CD8-positive, alpha-beta memory T cell (primary cell): Measurements from ENCODE around the gene BRMS1L. TPM values are rescaled to one million over a fixed set of nuclear protein-coding genes. Genes with fewer than 3 reads are reported as not detected.
"Not testable (repeated sequence)": the region's sequence is repeated elsewhere in the genome, so short reads cannot be mapped to it uniquely, and the experiment has no call there.

Experiments used
- CTCF ChIA-PET: fragments of 350-600 bp; sonication (Branson Sonifier 250); formaldehyde crosslinking; loops from one replicate; lab custom pipeline; 2021; ENCODE audit warnings: antibody characterized with exemption; lab: Charles Lee
- POLR2A ChIA-PET: fragments of 350-600 bp; sonication (Branson Sonifier 250); formaldehyde crosslinking; loops from one replicate; lab custom pipeline; 2021; ENCODE audit warnings: antibody characterized with exemption; lab: Charles Lee
- DNase-seq, 5 donors: peaks; one replicate each; pipeline versions ENCODE4 v3.0.0 to v3.0.0-alpha.2; 2020 to 2022; ENCODE audit warnings: mixed read lengths in 1 of 5
- H3K27ac ChIP-seq: one replicate; pipeline ENCODE4 v1.7.0; 2013; ENCODE audit warnings: low read depth, mild to moderate bottlenecking, low read length, moderate library complexity
- H3K27me3 ChIP-seq: 2 replicates; pipeline ENCODE4 v1.7.0; 2013; ENCODE audit warnings: low read length, mild to moderate bottlenecking; ENCODE audit not compliant: insufficient read depth, poor library complexity, severe bottlenecking
- H3K36me3 ChIP-seq: 2 replicates; pipeline ENCODE4 v1.7.0; 2013; ENCODE audit warnings: mild to moderate bottlenecking, low read length, moderate library complexity; ENCODE audit not compliant: insufficient read depth
- H3K4me1 ChIP-seq: 2 replicates; pipeline ENCODE4 v1.7.0; 2013; ENCODE audit warnings: mild to moderate bottlenecking, low read length, moderate library complexity; ENCODE audit not compliant: insufficient read depth
- H3K4me3 ChIP-seq: 2 replicates; pipeline ENCODE4 v1.7.0; 2013; ENCODE audit warnings: mild to moderate bottlenecking, low read length
- H3K9me3 ChIP-seq: 2 replicates; pipeline ENCODE4 v1.7.0; 2013; ENCODE audit warnings: mild to moderate bottlenecking, low read length
- H3K27ac Mint-ChIP-seq, 8 donors: one replicate each; pipeline ENCODE4 v1.8.0; 2020 to 2021; ENCODE audit warnings: mixed read lengths in 8 of 8, mild to moderate bottlenecking in 6 of 8, inconsistent platforms in 3 of 8, moderate library complexity in 3 of 8
- H3K27me3 Mint-ChIP-seq, 2 donors: one replicate each; pipeline ENCODE4 v1.8.0; 2020 to 2021; ENCODE audit warnings: mixed read lengths in 2 of 2, mild to moderate bottlenecking in 1 of 2, moderate library complexity in 1 of 2
- H3K36me3 Mint-ChIP-seq, 3 donors: one replicate each; pipeline ENCODE4 v1.8.0; 2020 to 2021; ENCODE audit warnings: mixed read lengths in 3 of 3, inconsistent platforms in 1 of 3, mild to moderate bottlenecking in 1 of 3
- H3K4me1 Mint-ChIP-seq, 3 donors: one replicate each; pipeline ENCODE4 v1.8.0; 2020 to 2021; ENCODE audit warnings: mixed read lengths in 3 of 3, inconsistent platforms in 1 of 3, mild to moderate bottlenecking in 1 of 3
- H3K4me3 Mint-ChIP-seq, 7 donors: one replicate each; pipeline ENCODE4 v1.8.0; 2020 to 2021; ENCODE audit warnings: mixed read lengths in 7 of 7, mild to moderate bottlenecking in 6 of 7, moderate library complexity in 4 of 7, inconsistent platforms in 2 of 7
- H3K9me3 Mint-ChIP-seq, 5 donors: one replicate each; pipeline ENCODE4 v1.8.0; 2020 to 2022; ENCODE audit warnings: mixed read lengths in 5 of 5, mild to moderate bottlenecking in 3 of 5, moderate library complexity in 2 of 5, inconsistent platforms in 1 of 5
- polyA plus RNA-seq: library from polyadenylated mRNA; unstranded; fragments of 300-500 nt; fragmentation: Illumina TruSeq; gene quantifications from one replicate; pipeline ENCODE4 v1.2.3, GENCODE V29; 2021
- total RNA-seq, 2 experiments: library from RNA; stranded (reverse); gene quantifications; one replicate each; pipeline ENCODE4 v1.2.3, GENCODE V29; 2021

Gene BRMS1L
- total and polyA plus RNA-seq, 3 experiments from 2014 or later: 4.0 to 10.0 (median 7.9) TPM

DNA sequence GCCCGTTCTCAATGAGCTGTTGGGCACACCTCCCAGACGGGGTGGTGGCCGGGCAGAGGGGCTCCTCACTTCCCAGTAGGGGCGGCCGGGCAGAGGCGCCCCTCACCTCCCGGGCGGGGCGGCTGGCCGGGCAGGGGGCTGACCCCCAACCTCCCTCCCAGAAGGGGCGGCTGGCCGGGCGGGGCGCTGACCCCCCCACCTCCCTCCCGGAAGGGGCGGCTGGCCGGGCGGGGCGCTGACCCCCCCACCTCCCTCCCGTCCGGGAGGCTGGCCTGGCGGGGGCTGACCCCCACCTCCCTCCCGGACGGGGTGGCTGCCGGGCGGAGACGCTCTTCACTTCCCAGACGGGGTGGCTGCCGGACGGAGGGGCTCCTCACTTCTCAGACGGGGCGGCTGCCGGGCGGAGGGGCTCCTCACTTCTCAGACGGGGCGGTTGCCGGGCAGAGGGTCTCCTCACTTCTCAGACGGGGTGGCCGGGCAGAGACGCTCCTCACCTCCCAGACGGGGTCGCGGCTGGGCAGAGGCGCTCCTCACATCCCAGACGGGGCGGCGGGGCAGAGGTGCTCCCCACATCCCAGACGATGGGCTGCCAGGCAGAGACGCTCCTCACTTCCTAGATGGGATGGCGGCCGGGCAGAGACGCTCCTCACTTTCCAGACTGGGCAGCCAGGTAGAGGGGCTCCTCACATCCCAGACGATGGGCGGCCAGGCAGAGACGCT, 1.5 kb upstream of the BRMS1L start:
- H3K27ac ChIP-seq, H3K9me3 ChIP-seq, DNase-seq, H3K27me3 Mint-ChIP-seq, H3K36me3 ChIP-seq, POLR2A ChIA-PET, H3K9me3 Mint-ChIP-seq, H3K27ac Mint-ChIP-seq, H3K27me3 ChIP-seq, CTCF ChIA-PET, H3K4me3 ChIP-seq: not testable (repeated sequence)
- Mint-ChIP-seq H3K36me3 (peaks cover 0 to 12% (median 1%) of the 10 kb centered on the region in 3 donors), H3K4me1 (peaks cover 18 to 24% (median 24%) of the 10 kb centered on the region in 3 donors), H3K4me3 (peak overlapping the region in 4 of 7 donors; percentile 76 to 98 (median 82))
- H3K4me1 ChIP-seq: peaks cover 18% of the 10 kb centered on the region

DNA sequence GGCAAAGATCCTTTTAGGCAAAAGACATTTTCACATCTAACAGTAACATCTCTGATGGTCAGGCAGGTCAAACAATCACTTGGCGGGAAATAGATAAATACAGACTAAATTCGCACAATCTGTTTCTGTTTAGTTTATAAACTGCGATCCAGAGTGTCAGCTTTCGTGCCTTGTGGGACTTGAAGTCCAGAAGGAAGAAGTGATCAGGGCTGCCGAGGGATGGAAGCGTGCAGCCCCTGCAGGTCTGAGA, 245 bp upstream of the BRMS1L start:
- H3K4me3 ChIP-seq: peak overlapping the region; percentile 79
- no peaks in the 10 kb centered on the region for H3K9me3 ChIP-seq
- H3K36me3 ChIP-seq: no peaks in the 10 kb centered on the region
- DNase-seq: no peak
- H3K27ac Mint-ChIP-seq: peak overlapping the region; percentile 64 to 95 (median 90)
- peaks cover 18 to 26% (median 24%) of the 10 kb centered on the region in 3 donors for H3K4me1 Mint-ChIP-seq
- CTCF ChIA-PET: interaction anchor here (0.8 to 3.9 kb wide), 4 partner anchors 9 to 1153 kb away, joined by 3 to 31 read pairs (median 4); no protein-coding TSS in a partner anchor
- H3K36me3 Mint-ChIP-seq: peaks cover 0 to 12% (median 1%) of the 10 kb centered on the region in 3 donors
- POLR2A ChIA-PET: interaction anchor here (1.0 to 1.6 kb wide), 5 partner anchors 9 to 843 kb away, joined by 3 to 6 read pairs (median 3); partner anchors contain the start of genes RALGAPA1 and SRP54
- peak overlapping the region; percentile 72 for H3K27ac ChIP-seq
- no peaks in the 10 kb centered on the region for H3K27me3 ChIP-seq
- H3K27me3 Mint-ChIP-seq: no peaks in the 10 kb centered on the region
- peaks cover 18% of the 10 kb centered on the region for H3K4me1 ChIP-seq
- peak overlapping the region; percentile 88 to 98 (median 92) for H3K4me3 Mint-ChIP-seq
- no peaks in the 10 kb centered on the region for H3K9me3 Mint-ChIP-seq

DNA sequence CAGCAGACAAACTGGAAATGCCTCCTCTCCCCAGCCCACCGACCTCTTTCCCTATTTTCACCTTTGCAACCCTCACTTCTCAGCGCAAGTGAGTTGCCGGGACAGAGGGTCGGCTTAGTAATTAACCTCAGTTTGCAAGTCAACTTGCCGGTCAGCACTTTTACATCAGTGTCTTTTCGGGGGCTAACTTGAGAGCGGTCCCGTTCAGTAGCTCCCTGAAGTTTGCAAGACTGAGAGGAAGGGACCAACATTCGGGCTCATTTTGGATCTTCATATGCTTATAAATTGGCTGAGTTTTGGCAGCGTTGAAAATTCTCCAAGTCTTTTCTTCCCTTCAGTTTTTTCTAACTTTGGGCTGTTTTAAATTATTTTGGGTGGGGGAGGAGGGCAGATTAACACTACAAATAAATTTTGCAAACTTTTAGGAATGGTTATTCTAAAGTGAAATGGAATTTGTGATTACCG, 846 bp downstream of the BRMS1L start:
- POLR2A ChIA-PET: interaction anchor here (1.2 to 1.5 kb wide), 2 partner anchors 18 to 20 kb away, joined by 3 to 6 read pairs; partner anchors contain the start of gene RALGAPA1
- Mint-ChIP-seq H3K27me3 (no peaks in the 10 kb centered on the region), H3K27ac (peak overlapping the region; percentile 64 to 89 (median 88)), H3K4me1 (peaks cover 15 to 26% (median 24%) of the 10 kb centered on the region in 3 donors), H3K36me3 (peaks cover 0 to 20% (median 1%) of the 10 kb centered on the region in 3 donors), H3K9me3 (no peaks in the 10 kb centered on the region), H3K4me3 (peak overlapping the region; percentile 88 to 98 (median 92))
- Histone ChIP-seq H3K36me3 (no peaks in the 10 kb centered on the region), H3K9me3 (no peaks in the 10 kb centered on the region), H3K27ac (no peak overlapping the region), H3K27me3 (no peaks in the 10 kb centered on the region), H3K4me1 (peaks cover 18% of the 10 kb centered on the region), H3K4me3 (peak overlapping the region; percentile 79)
- DNase-seq: no peak
- CTCF ChIA-PET: interaction anchor here (1.6 to 3.9 kb wide), 2 partner anchors 10 to 18 kb away, joined by 5 to 31 read pairs; partner anchors contain the start of gene RALGAPA1

DNA sequence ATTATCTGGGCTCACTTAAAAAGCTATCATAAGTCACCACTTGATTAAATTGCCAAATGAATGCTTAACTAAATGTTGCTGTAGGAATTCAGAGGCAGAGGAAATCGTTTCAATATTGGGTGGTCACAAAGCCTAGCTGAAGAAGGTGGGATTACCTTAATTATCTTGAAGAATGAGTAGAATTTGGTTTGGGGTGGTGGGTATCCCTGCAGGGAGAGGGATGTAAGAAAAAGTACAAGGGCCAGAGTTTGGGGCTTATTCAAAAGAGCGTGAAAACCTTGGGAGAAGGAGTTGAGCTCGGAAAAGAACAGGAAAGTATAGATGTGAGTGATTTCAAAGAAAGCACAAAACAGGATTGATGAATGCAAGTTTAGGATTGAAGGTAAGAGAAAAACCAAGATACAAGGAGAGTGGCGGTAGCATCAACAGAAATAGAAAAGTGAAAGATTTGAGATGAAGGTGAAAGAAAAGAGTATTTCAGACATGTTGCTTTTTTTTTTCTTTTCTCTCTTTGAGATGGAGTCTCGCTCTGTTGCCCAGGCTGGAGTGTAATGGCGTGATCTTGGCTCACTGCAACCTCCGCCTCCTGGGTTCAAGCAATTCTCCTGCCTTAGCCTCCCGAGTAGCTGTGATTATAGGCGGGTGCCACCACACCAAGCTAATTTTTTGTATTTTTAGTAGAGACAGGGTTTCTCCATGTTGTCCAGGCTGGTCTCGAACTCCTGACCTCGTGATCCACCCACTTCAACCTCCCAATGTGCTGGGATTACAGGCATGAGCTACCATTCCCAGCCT, 1.7 kb downstream of the BRMS1L start:
- no peaks in the 10 kb centered on the region for H3K36me3 ChIP-seq
- no peak overlapping the region for H3K4me3 ChIP-seq
- H3K4me1 ChIP-seq: peaks cover 18% of the 10 kb centered on the region
- peaks cover 15 to 26% (median 24%) of the 10 kb centered on the region in 3 donors for H3K4me1 Mint-ChIP-seq
- H3K9me3 ChIP-seq: no peaks in the 10 kb centered on the region
- H3K27ac ChIP-seq: no peak overlapping the region
- CTCF ChIA-PET: interaction anchor here (1.6 to 3.9 kb wide), 2 partner anchors 11 to 19 kb away, joined by 5 to 31 read pairs; partner anchors contain the start of gene RALGAPA1
- peak overlapping the region in 4 of 8 donors; percentile 64 to 88 (median 86) for H3K27ac Mint-ChIP-seq
- no peaks in the 10 kb centered on the region for H3K27me3 ChIP-seq
- peak overlapping the region; percentile 88 to 98 (median 92) for H3K4me3 Mint-ChIP-seq
- H3K9me3 Mint-ChIP-seq: no peaks in the 10 kb centered on the region
- DNase-seq: no peak
- H3K27me3 Mint-ChIP-seq: no peaks in the 10 kb centered on the region
- POLR2A ChIA-PET: interaction anchor here (0.6 kb wide), 1 partner anchor 19 kb away, joined by 3 read pairs; the partner anchor contains the start of gene RALGAPA1
- peaks cover 0 to 22% (median 1%) of the 10 kb centered on the region in 3 donors for H3K36me3 Mint-ChIP-seq

DNA sequence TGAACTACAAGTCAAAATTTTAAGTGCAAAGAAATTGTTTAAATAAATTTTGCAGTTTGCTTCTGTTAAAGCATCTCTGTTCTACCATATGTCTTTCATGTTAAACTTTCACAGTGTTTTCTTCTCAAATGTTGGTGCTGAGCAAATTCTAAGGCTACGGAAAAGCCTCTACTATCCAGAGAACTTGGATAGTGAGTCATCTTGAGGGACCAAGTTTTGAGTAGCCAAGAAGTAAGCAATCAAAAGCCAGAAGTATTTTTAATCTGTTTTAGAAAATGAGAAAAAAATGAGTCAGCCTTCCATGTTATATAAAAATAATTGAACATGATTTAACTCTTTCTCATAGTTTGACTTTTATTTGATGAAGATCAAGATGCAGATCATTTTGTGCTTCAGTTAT, 3.3 kb downstream of the BRMS1L start:
- POLR2A ChIA-PET: no interaction called here
- DNase-seq: no peak
- CTCF ChIA-PET: no interaction called here
- Mint-ChIP-seq H3K27me3 (no peaks in the 10 kb centered on the region), H3K27ac (peak overlapping the region in 1 of 8 donors; percentile 50), H3K9me3 (no peaks in the 10 kb centered on the region), H3K36me3 (peaks cover 0 to 34% (median 1%) of the 10 kb centered on the region in 3 donors), H3K4me1 (peaks cover 15 to 26% (median 24%) of the 10 kb centered on the region in 3 donors), H3K4me3 (peak overlapping the region in 1 of 7 donors; percentile 73)
- Histone ChIP-seq H3K27me3 (no peaks in the 10 kb centered on the region), H3K9me3 (no peaks in the 10 kb centered on the region), H3K4me3 (no peak overlapping the region), H3K4me1 (peaks cover 18% of the 10 kb centered on the region), H3K36me3 (no peaks in the 10 kb centered on the region), H3K27ac (no peak overlapping the region)

DNA sequence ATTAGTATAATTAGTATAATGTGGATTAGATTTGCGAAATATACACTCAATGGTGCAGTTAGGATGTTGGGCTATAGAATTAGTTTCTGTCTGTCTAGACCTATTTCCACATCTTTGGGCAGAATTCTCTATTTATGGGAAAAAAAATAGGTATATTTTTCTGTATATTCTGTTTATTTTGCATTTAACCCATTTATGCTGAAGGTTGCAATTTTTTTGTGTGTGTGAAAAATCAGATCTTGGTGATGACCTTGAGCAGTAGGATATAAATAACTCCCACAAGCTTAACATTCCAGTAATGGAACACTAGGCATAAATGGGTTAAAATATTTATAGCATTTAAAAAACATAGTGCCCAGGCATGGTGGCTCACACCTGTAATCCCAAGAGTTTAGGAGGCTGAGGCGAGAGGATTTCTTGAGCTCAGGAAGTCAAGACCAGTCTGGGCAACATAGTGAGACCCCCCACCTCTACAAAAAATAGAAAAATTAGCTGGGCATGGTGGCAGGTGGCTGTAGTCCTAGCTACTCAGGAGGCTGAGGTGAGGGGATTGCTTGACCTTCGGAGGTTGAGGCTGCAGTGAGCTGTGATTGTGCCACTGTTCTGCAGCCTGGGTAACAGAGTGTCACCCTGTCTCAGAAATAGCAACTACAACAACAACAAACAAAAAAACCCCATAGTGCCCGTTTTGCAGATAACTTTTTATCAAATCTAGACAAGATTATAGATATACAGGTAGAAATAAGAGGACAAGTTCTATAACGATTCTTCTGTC, 9.3 kb downstream of the BRMS1L start:
- H3K27ac ChIP-seq: no peak overlapping the region
- ChIA-PET POLR2A (interaction anchor here (1.0 kb wide), 1 partner anchor 9 kb away, joined by 5 read pairs; the partner anchor contains the start of gene BRMS1L), CTCF (interaction anchor here (1.0 kb wide), 1 partner anchor 18 kb away, joined by 3 read pairs; no protein-coding TSS in a partner anchor)
- no peaks in the 10 kb centered on the region for H3K27me3 ChIP-seq
- H3K36me3 ChIP-seq: no peaks in the 10 kb centered on the region
- H3K27ac Mint-ChIP-seq: peak overlapping the region in 1 of 8 donors; percentile 68
- no peak overlapping the region for H3K4me3 ChIP-seq
- no peaks in the 10 kb centered on the region for H3K4me1 Mint-ChIP-seq
- H3K9me3 Mint-ChIP-seq: peaks cover under 1 to 11% (median 5%) of the 10 kb centered on the region in 5 donors
- DNase-seq: no peak
- H3K4me3 Mint-ChIP-seq: no peak overlapping the region
- H3K9me3 ChIP-seq: no peaks in the 10 kb centered on the region
- peaks cover 33 to 75% (median 34%) of the 10 kb centered on the region in 3 donors for H3K36me3 Mint-ChIP-seq
- no peaks in the 10 kb centered on the region for H3K27me3 Mint-ChIP-seq
- no peaks in the 10 kb centered on the region for H3K4me1 ChIP-seq

DNA sequence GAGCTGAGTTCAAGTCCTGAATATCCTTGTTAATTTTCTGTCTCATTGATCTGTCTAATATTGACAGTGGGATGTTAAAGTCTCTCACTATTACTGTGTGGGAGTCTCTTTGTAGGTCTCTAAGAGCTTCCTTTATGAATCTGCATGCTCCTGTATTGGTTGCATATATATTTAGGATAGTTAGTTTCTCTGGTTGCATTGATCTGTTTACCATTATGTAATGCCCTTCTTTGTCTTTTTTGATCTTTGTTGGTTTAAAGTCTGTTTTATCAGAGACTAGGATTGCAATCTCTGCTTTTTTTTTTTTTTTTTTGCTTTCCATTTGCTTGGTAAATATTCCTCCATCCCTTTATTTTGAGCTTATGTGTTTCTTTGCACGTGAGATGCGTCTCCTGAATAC, 15.6 kb downstream of the BRMS1L start:
- H3K9me3 ChIP-seq, H3K4me1 Mint-ChIP-seq, H3K4me1 ChIP-seq, DNase-seq, CTCF ChIA-PET, H3K27me3 Mint-ChIP-seq, H3K27me3 ChIP-seq, H3K4me3 Mint-ChIP-seq, H3K4me3 ChIP-seq, H3K36me3 ChIP-seq, H3K27ac Mint-ChIP-seq, POLR2A ChIA-PET, H3K27ac ChIP-seq: not testable (repeated sequence)
- Mint-ChIP-seq H3K36me3 (peaks cover 60 to 90% (median 88%) of the 10 kb centered on the region in 3 donors), H3K9me3 (peaks cover 19 to 37% (median 24%) of the 10 kb centered on the region in 5 donors)
